ENCODE data around the gene PPIH.

PPIH gene

DNA sequence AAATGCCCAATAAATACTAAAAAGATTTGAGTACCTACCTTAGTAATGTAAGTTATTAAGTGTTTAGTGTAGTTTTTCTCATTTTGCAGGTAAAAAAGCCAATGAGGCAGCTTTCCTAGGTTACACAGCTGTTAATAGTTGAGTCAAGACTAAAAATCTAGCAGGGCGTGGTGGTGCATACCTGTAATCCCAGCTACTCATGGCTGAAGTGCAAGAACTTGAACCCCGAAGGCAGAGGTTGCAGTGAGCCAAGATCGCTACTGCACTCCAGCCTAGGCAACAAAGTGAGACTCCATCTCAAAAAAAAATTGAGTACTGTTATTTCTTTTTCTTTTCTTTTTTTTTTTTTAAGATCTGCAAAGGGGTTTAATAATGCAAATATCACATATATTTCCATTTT is 31.7 kb downstream of the PPIH start:
- H3K9ac ChIP-seq (ENCODE audit: low read length) = no peak overlapping the region
- no peak overlapping the region for H2AFZ ChIP-seq (ENCODE audit: low read length)
- no peak overlapping the region for H3K4me3 ChIP-seq (ENCODE audit: low read depth, low read length, poor library complexity, severe bottlenecking)
- peaks cover 99% of the 10 kb centered on the region for H3K36me3 ChIP-seq (ENCODE audit: insufficient read depth, low read length)
- peaks cover 17% of the 10 kb centered on the region for H4K20me1 ChIP-seq (ENCODE audit: insufficient read depth, low read length)
- no peaks in the 10 kb centered on the region for H3K27me3 ChIP-seq (ENCODE audit: insufficient read depth, low read length)
- H3K27ac ChIP-seq (ENCODE audit: low read depth, low read length, poor library complexity, severe bottlenecking) = no peak overlapping the region
- TF ChIP-seq CTCF (IDR thresholded peaks at IDR 0.05; ENCODE audit: low read length) (no peak), EZH2 (IDR thresholded peaks at IDR 0.05; ENCODE audit: borderline replicate concordance, low read length) (no peak)
- peaks cover 67% of the 10 kb centered on the region for H3K4me1 ChIP-seq (ENCODE audit: insufficient read depth, low read length, severe bottlenecking)
- H3K79me2 ChIP-seq (ENCODE audit: insufficient read depth, low read length) = peaks cover 100% of the 10 kb centered on the region
- H3K4me2 ChIP-seq (ENCODE audit: low read length) = peak overlapping the region; percentile 88
- H3K9me3 ChIP-seq (ENCODE audit: low read length) = no peaks in the 10 kb centered on the region
- no peaks in the 10 kb centered on the region for H3K9me2 ChIP-seq (ENCODE audit: low read depth, low read length)
- H3F3A ChIP-seq (ENCODE audit: insufficient read depth, low read length) = no peaks in the 10 kb centered on the region

DNA sequence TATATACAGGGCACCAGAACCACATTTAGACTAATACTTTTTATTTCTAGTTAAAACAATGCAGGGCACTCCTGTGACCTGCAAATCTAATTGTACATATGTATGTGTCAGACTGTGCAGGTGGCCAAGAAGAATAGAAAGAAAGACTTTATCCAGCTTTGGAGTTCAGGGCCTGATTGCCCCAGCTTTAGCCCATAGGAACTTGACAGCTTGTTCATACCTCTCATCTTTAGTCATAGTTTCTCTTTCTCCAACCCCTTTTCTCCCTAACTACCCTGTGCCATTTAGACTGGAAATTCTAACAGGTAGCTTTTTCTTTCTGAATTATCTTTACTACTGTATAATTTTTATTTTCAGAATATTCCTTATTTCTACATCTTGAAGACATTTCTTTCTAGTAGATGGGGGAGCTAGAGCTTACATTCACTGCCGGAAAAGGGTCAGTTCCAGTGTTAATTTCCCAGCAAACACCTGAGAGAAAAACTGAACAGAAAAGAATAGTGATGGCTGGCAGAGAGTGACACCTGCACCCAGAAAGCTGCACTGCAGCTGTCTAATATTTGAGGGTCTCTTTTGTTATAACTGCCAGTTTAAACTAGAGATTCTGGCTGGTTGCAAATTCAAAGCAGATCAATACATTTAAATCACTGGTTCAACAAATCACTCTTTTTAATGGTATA is 32.4 kb downstream of the PPIH start:
- Histone ChIP-seq H3K9me3 (ENCODE audit: low read length) (no peaks in the 10 kb centered on the region), H3K4me1 (ENCODE audit: insufficient read depth, low read length, severe bottlenecking) (peaks cover 60% of the 10 kb centered on the region), H3K4me2 (ENCODE audit: low read length) (0 out of 2 replicates have a peak overlapping the region, but pooled peaks have one; percentile 14), H3K79me2 (ENCODE audit: insufficient read depth, low read length) (peaks cover 100% of the 10 kb centered on the region), H2AFZ (ENCODE audit: low read length) (no peak overlapping the region), H3K9ac (ENCODE audit: low read length) (no peak overlapping the region), H4K20me1 (ENCODE audit: insufficient read depth, low read length) (peaks cover 12% of the 10 kb centered on the region), H3K27ac (ENCODE audit: low read depth, low read length, poor library complexity, severe bottlenecking) (no peak overlapping the region), H3K4me3 (ENCODE audit: low read depth, low read length, poor library complexity, severe bottlenecking) (no peak overlapping the region), H3K36me3 (ENCODE audit: insufficient read depth, low read length) (peaks cover 99% of the 10 kb centered on the region), H3K27me3 (ENCODE audit: insufficient read depth, low read length) (no peaks in the 10 kb centered on the region), H3F3A (ENCODE audit: insufficient read depth, low read length) (no peaks in the 10 kb centered on the region), H3K9me2 (ENCODE audit: low read depth, low read length) (no peaks in the 10 kb centered on the region)
- TF ChIP-seq EZH2 (IDR thresholded peaks at IDR 0.05; ENCODE audit: borderline replicate concordance, low read length) (no peak), CTCF (IDR thresholded peaks at IDR 0.05; ENCODE audit: low read length) (no peak)

GRCh38 chr1:42691157-42691498 is 32.9 kb downstream of the PPIH start:
- Histone ChIP-seq H3K79me2 (ENCODE audit: insufficient read depth, low read length) (peaks cover 100% of the 10 kb centered on the region), H3K9ac (ENCODE audit: low read length) (no peak overlapping the region), H3K9me3 (ENCODE audit: low read length) (no peaks in the 10 kb centered on the region), H3K4me2 (ENCODE audit: low read length) (0 out of 2 replicates have a peak overlapping the region, but pooled peaks have one; percentile 14), H3K4me1 (ENCODE audit: insufficient read depth, low read length, severe bottlenecking) (peaks cover 54% of the 10 kb centered on the region), H4K20me1 (ENCODE audit: insufficient read depth, low read length) (peaks cover 8% of the 10 kb centered on the region; the same call in 1 of the 2 replicates), H3K27ac (ENCODE audit: low read depth, low read length, poor library complexity, severe bottlenecking) (no peak overlapping the region), H3K4me3 (ENCODE audit: low read depth, low read length, poor library complexity, severe bottlenecking) (no peak overlapping the region), H3F3A (ENCODE audit: insufficient read depth, low read length) (no peaks in the 10 kb centered on the region), H3K9me2 (ENCODE audit: low read depth, low read length) (no peaks in the 10 kb centered on the region), H3K27me3 (ENCODE audit: insufficient read depth, low read length) (no peaks in the 10 kb centered on the region), H3K36me3 (ENCODE audit: insufficient read depth, low read length) (peaks cover 99% of the 10 kb centered on the region), H2AFZ (ENCODE audit: low read length) (no peak overlapping the region)
- TF ChIP-seq EZH2 (IDR thresholded peaks at IDR 0.05; ENCODE audit: borderline replicate concordance, low read length) (no peak), CTCF (IDR thresholded peaks at IDR 0.05; ENCODE audit: low read length) (no peak)

All from OCI-LY1 (cell line).